Measurements from ENCODE around the gene CNOT1.

The CNOT1 gene

DNA sequence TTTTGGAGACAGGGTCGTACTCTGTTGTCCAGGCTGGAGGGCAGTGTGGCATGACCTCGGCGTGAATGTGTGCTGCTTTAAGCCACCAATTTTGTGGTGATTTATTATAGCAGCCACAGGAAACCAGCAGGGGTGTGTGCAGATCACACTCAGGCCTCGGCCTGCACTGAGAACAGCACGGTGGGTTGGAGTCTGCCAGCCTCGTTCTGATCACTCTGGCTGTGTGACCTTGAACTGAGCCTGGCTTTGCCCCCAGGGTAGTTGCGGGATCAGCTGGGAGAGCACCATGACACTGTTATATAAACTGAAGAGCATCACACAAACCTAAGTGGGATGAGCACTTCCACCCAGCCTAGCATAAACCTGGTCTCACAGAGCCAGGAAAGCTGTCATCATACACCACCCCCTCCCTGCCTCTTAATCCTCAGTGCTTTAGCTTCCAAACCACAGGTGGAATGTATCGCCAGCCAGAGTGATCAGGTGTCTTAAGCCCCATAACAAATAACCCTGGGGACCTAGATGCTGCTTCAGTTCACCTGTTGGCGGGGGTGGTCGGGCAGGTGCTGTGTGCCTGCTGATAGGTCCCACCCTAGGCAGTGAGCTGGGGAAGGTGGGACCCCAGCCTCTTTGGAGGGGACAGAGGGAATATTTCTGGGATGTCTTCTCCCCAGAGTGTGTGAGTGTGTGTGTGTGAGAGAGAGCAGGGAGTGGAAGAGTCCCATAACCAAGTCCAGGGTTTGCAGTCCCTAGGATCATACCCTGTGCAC, 158.2 kb downstream of the CNOT1 start:
- DNase-seq (ENCODE audit: low read depth, low spot score) = no peak
- no peak overlapping the region for H3K4me3 ChIP-seq (ENCODE audit: low read length)
